Testis (tissue), 3 donors: ENCODE measurements around the gene TBCD. TPM values are rescaled to one million over a fixed set of nuclear protein-coding genes. Genes with fewer than 3 reads are reported as not detected.

Experiments used
- DNase-seq: peaks from one replicate; pipeline ENCODE4 v3.0.0-alpha.2; 2019
- H3K27ac ChIP-seq, 2 donors: fragments of 200-600 bp; sonication (generic); one replicate each; pipeline ENCODE4 v1.5.1; 2019
- H3K27me3 ChIP-seq: fragments of 200-600 bp; sonication (generic); one replicate; pipeline ENCODE4 v1.5.1; 2019
- H3K36me3 ChIP-seq: fragments of 200-600 bp; sonication (generic); one replicate; pipeline ENCODE4 v1.5.1; 2017; ENCODE audit warnings: low read depth; ENCODE audit errors: missing control alignments
- H3K4me1 ChIP-seq: fragments of 200-600 bp; sonication (generic); one replicate; pipeline ENCODE4 v1.5.1; 2019
- H3K4me3 ChIP-seq, 2 donors: fragments of 200-600 bp; sonication (generic); one replicate each; pipeline ENCODE4 v1.5.1; 2017 to 2019
- H3K9me3 ChIP-seq: fragments of 200-600 bp; sonication (generic); one replicate; pipeline ENCODE4 v1.5.1; 2017
- CTCF ChIP-seq, 3 experiments: fragments of 450-650 bp in 2 of 3; fragments of 200-600 bp in 1 of 3; sonication (generic) in 1 of 3; IDR thresholded peaks; one replicate each; pipeline ENCODE4 v1.5.1; 2016 to 2019; ENCODE audit warnings: antibody characterized with exemption in 3 of 3, mild to moderate bottlenecking in 2 of 3, moderate library complexity in 1 of 3
- POLR2A ChIP-seq: fragments of 450-650 bp; IDR thresholded peaks from one replicate; pipeline ENCODE4 v1.6.1; 2017; ENCODE audit warnings: antibody characterized with exemption, mild to moderate bottlenecking, moderate library complexity
- WGBS, 2 donors: methylation state at CpG; one replicate each; pipeline ENCODE4 v1.1.5; 2018; 5-methylcytosine and 5-hydroxymethylcytosine counted together
- intact Hi-C: fragments of 100-400 bp; cut with DNase I; formaldehyde crosslinking; loops from one replicate; pipeline ENCODE4 v1.15.1; 2023; ENCODE audit warnings: low total_unique reads
- polyA plus RNA-seq: library from polyadenylated mRNA; stranded (reverse); fragments of 350-450 nt; fragmentation: Illumina TruSeq; extraction: RNeasy Lipid Tissue Mini Kit (QIAGEN cat#74804); gene quantifications from one replicate; pipeline ENCODE4 v1.2.3, GENCODE V29; 2014; ENCODE audit warnings: low read depth, low replicate concordance; ENCODE audit not compliant: insufficient read depth
- total RNA-seq, 2 donors: library from RNA; depleted of rRNA; stranded (reverse); fragments of >200 nt; gene quantifications; one replicate each; pipeline ENCODE4 v1.2.3, GENCODE V29; 2016

Gene TBCD
- total and polyA plus RNA-seq, 3 donors from 2014 or later, result 81.2 to 128 (median 115) TPM

GRCh38 chr17:82866590-82867191 is 114.8 kb downstream of the TBCD start:
- no peak overlapping the region for H3K4me3 ChIP-seq
- H3K9me3 ChIP-seq, result no peaks in the 10 kb centered on the region
- peak; percentile 59 for DNase-seq
- H3K27ac ChIP-seq, result peak overlapping the region in 1 of 2 donors; percentile 61
- 55 to 80% methylated on average over 2 to 11 of the region's 11 CpGs for WGBS, 2 donors
- intact Hi-C loops, result no loop called here
- peaks cover 10% of the 10 kb centered on the region for H3K4me1 ChIP-seq
- no peaks in the 10 kb centered on the region for H3K27me3 ChIP-seq
- no peak for TF ChIP-seq POLR2A
- no peak for TF ChIP-seq CTCF (IDR thresholded peaks at IDR 0.05)
- no peaks in the 10 kb centered on the region for H3K36me3 ChIP-seq

GRCh38 chr17:82867763-82868325 is 116.0 kb downstream of the TBCD start:
- TF ChIP-seq POLR2A (no peak), CTCF (IDR thresholded peaks at IDR 0.05) (no peak)
- 80 to 86% methylated on average over 18 of the region's 18 CpGs for WGBS, 2 donors
- intact Hi-C loops, result no loop called here

DNA sequence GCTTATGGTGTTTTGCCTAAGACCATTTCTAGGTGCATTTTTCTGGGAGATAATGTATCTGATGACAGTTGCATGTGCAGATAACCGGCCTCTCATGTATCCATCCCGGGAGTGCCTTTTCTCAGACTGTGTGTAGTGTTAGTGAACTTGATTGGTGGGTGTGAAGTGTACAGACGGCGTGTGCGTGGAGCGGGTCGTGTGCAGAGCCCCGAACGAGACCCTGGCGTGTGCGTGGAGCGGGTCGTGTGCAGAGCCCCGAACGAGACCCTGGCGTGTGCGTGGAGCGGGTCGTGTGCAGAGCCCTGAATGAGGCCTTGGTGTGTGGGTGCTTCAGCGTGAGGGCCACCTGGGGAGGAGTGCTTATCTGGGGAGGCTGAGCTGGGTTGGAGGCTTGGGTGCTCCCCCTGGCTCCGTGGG is 116.9 kb downstream of the TBCD start:
- DNase-seq, result no peak
- Histone ChIP-seq H3K27me3 (no peaks in the 10 kb centered on the region), H3K36me3 (no peaks in the 10 kb centered on the region), H3K27ac (no peak overlapping the region), H3K4me1 (peaks cover 10% of the 10 kb centered on the region), H3K9me3 (no peaks in the 10 kb centered on the region), H3K4me3 (no peak overlapping the region)
- intact Hi-C loops, result no loop called here
- WGBS, 2 donors, result 90 to 93% methylated on average over 16 to 21 of the region's 21 CpGs
- TF ChIP-seq CTCF (IDR thresholded peaks at IDR 0.05) (no peak), POLR2A (no peak)

More at GRCh38 chr17:82867763-82868325, 116.0 kb downstream of the TBCD start:
- Histone ChIP-seq H3K36me3 (no peaks in the 10 kb centered on the region), H3K27me3 (no peaks in the 10 kb centered on the region), H3K27ac (no peak overlapping the region), H3K4me1 (peaks cover 10% of the 10 kb centered on the region), H3K4me3 (no peak overlapping the region), H3K9me3 (no peaks in the 10 kb centered on the region)
- no peak for DNase-seq

DNA sequence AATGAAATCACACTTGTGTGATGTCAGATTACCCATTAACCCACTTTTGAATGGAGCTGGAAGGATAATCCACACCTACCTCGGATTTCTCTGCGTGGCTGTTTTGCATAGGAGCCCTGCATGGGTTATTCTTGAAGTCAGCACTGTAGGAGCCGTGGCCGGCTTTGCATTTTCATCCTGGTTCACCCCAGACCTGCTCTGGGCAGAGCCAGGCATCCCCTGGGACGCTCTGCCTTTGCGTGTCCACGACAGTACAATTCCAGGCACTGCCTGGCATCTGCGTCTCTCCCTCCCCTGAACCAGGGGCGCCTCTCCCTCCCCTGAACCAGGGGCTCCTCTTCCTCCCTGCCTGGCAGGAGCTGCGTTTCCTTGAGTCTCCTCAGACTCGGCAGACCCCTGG is 117.7 kb downstream of the TBCD start:
- no peak for DNase-seq
- Histone ChIP-seq H3K27me3 (no peaks in the 10 kb centered on the region), H3K36me3 (no peaks in the 10 kb centered on the region), H3K4me3 (no peak overlapping the region), H3K27ac (no peak overlapping the region), H3K9me3 (no peaks in the 10 kb centered on the region), H3K4me1 (peaks cover 10% of the 10 kb centered on the region)
- WGBS, 2 donors, result 92 to 95% methylated on average over 10 to 11 of the region's 11 CpGs
- intact Hi-C loops, result no loop called here
- no peak for TF ChIP-seq POLR2A

- no peaks in the 10 kb centered on the region for H3K27me3 ChIP-seq
- H3K4me3 ChIP-seq, result no peak overlapping the region
- no peaks in the 10 kb centered on the region for H3K36me3 ChIP-seq
- peaks cover 10% of the 10 kb centered on the region for H3K4me1 ChIP-seq
- intact Hi-C loops, result no loop called here
- no peaks in the 10 kb centered on the region for H3K9me3 ChIP-seq
- TF ChIP-seq POLR2A (no peak), CTCF (IDR thresholded peaks at IDR 0.05) (no peak)
- H3K27ac ChIP-seq, result no peak overlapping the region
- 94 to 95% methylated on average over 16 to 35 of the region's 35 CpGs for WGBS, 2 donors
- no peak for DNase-seq
Measured at GRCh38 chr17:82870091-82870491, 118.2 kb downstream of the TBCD start.
